ENCODE measurements around the gene SH3BP5. TPM values are rescaled to one million over a fixed set of nuclear protein-coding genes. Genes with fewer than 3 reads are reported as not detected.

Gene SH3BP5
- total RNA-seq, 2 donors from 2014 or later = 13.7 to 21.8 TPM

DNA sequence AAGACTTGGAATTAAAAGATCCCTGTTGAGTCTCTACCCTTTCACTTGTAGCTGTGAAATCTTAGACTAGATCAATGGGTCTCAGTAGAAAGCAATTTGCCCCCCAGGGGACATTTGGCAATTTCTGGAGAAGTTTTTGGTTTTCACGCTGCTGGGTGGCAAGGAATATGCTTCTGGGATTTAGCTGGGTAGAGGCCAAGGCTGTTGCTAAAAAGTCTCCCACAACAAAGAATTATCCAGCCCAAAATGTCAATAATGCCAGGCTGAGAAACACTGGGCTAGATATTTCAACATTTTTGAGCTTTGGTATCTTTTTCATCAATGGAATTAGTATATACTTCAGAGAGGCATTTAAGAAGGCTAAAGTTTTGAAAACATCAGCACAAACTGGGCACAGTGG lies 117.6 kb downstream of the SH3BP5 start:
- Histone ChIP-seq H3K4me1 (no peaks in the 10 kb centered on the region), H3K27ac (no peak overlapping the region), H3K36me3 (replicated peaks in 1 of 2; ENCODE audit: insufficient read depth in 1 of 2, low read depth in 2 of 2) (peaks cover 5 to 12% of the 10 kb centered on the region in 2 donors), H3K9me3 (no peaks in the 10 kb centered on the region), H3K4me3 (no peak overlapping the region), H3K27me3 (no peaks in the 10 kb centered on the region)
- WGBS, 2 donors = 94 to 95% methylated on average over 1 of the region's 1 CpG
- no peak for TF ChIP-seq POLR2A (IDR thresholded peaks at IDR 0.05)
- TF ChIP-seq, protein P1, sequence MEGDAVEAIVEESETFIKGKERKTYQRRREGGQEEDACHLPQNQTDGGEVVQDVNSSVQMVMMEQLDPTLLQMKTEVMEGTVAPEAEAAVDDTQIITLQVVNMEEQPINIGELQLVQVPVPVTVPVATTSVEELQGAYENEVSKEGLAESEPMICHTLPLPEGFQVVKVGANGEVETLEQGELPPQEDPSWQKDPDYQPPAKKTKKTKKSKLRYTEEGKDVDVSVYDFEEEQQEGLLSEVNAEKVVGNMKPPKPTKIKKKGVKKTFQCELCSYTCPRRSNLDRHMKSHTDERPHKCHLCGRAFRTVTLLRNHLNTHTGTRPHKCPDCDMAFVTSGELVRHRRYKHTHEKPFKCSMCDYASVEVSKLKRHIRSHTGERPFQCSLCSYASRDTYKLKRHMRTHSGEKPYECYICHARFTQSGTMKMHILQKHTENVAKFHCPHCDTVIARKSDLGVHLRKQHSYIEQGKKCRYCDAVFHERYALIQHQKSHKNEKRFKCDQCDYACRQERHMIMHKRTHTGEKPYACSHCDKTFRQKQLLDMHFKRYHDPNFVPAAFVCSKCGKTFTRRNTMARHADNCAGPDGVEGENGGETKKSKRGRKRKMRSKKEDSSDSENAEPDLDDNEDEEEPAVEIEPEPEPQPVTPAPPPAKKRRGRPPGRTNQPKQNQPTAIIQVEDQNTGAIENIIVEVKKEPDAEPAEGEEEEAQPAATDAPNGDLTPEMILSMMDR (IDR thresholded peaks at IDR 0.05) = no peak
- intact Hi-C loops (cut with DNase I) = no loop called here
- DNase-seq = no peak
- ATAC-seq = no peak

DNA sequence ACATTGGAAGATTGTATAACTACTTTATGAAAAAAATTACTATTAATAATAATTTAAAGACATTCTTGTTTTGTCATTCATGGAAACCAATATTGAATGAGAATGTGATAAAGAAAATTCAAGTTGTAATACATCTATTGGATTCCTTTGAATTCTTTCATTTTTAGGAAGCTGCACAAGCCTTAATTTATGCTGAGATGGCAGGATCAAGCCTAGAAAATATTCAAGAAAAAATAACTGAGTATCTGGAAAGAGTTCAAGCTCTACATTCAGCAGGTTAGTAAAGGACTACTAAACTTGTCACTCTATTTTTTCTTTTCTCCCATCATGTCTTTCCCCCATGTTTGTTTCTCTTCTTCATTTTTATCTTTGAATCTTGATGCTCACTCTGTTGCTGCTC lies 120.4 kb downstream of the SH3BP5 start:
- TF ChIP-seq, protein P1 (IDR thresholded peaks at IDR 0.05) = no peak
- no peak for TF ChIP-seq POLR2A (IDR thresholded peaks at IDR 0.05)
- Histone ChIP-seq H3K4me1 (peaks cover 21% of the 10 kb centered on the region), H3K36me3 (replicated peaks in 1 of 2; ENCODE audit: insufficient read depth in 1 of 2, low read depth in 2 of 2) (peaks cover 0 to 3% of the 10 kb centered on the region in 2 donors), H3K4me3 (no peak overlapping the region), H3K27ac (no peak overlapping the region), H3K9me3 (no peaks in the 10 kb centered on the region), H3K27me3 (no peaks in the 10 kb centered on the region)
- ATAC-seq (no peak), DNase-seq (no peak)
- intact Hi-C loops (cut with DNase I) = no loop called here

DNA sequence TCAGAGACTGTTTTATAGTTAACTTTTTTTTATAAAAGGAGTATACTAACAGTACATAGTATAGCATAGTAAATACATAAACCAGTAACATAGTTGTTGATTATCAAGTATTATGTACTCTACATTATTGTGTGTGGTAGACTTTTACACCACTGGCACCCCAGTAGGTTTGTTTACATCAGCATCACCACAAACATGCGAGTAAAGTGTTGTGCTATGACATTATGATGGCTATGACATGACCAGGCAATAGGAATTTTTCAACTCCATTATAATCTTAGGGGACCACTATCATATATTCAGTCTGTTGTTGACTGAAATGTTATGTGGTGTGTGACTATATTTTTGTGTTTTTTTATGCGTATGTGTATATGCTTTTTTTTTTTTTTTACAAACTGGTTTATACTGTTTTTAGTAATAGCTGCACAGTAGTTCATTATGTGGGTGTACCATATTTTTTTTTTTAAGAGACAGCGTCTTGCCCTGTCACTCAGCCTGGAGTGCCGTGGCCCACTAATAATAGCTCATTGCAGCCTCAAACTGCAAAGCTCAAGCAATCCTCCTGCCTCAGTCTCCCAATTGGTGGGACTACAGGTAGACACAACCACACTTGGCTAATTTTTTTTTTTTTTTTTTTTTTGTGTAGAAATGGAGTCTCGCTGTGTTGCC lies 124.4 kb downstream of the SH3BP5 start:
- intact Hi-C loops (cut with DNase I) = no loop called here
- no peaks in the 10 kb centered on the region for H3K27me3 ChIP-seq

DNA sequence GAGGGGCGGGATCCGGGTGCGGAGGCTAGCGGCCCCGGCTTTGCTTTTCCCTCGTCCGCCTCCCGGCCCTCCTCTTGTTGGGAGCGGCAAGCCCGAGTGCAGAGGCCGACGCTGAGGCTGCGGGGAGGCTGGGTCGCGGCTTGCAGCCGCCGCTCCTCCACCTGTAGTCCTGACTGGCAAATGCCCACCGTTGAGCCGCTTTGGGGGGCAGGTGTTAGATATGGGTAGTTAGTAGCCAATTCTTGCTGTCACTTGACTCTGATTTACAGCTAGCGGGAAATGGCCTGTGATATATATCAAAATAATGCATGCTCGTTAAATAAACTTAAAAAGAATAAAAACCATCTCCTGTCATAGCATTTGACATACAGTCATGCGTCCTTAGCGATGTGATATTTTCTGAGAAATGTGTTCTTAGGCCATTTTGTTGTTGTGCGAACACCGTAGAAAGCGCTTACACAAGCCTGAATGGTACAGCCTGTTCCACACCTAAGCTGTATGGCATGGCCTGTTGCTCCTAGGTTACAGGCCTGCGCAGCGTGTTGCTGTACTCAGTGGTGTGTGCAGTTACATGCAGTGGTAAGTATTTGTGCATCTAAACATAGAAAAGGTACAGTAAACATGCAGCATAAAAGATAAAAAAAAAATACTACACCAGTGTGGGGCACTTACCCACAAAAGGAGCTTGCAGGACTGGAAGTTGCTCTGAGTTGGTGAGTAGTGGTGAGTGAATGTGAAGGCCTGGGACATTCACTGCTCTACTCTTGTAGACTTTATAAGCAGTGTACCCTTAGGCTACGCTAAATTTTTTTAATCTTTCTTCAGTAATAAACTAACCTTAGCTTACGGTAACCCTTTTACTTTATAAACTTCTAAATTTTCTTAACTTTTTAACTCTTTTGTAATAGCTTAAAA lies 125.5 kb downstream of the SH3BP5 start:
- Histone ChIP-seq H3K27ac (peak overlapping the region; percentile 89 to 99 (median 95)), H3K4me1 (peaks cover 26% of the 10 kb centered on the region)
- peak in 1 of 3 donors; percentile 10 for TF ChIP-seq POLR2A (IDR thresholded peaks at IDR 0.05)
- TF ChIP-seq, protein P1 (IDR thresholded peaks at IDR 0.05) = no peak

More for the DNA sequence above, 124.4 kb downstream of the SH3BP5 start:
- Histone ChIP-seq H3K4me1 (peaks cover 26% of the 10 kb centered on the region), H3K4me3 (no peak overlapping the region), H3K36me3 (replicated peaks in 1 of 2; ENCODE audit: insufficient read depth in 1 of 2, low read depth in 2 of 2) (peaks cover 0 to 2% of the 10 kb centered on the region in 2 donors), H3K27ac (peak overlapping the region in 3 of 4 donors; percentile 12 to 99 (median 89)), H3K9me3 (no peaks in the 10 kb centered on the region)
- 50 to 55% methylated on average over 5 of the region's 5 CpGs for WGBS, 2 donors
- no peak for ATAC-seq
- no peak for DNase-seq
- TF ChIP-seq, protein P1 (IDR thresholded peaks at IDR 0.05) = no peak
- no peak for TF ChIP-seq POLR2A (IDR thresholded peaks at IDR 0.05)

More for the DNA sequence above, 125.5 kb downstream of the SH3BP5 start:
- WGBS, 2 donors = 1 to 3% methylated on average over 22 to 29 of the region's 30 CpGs
- Histone ChIP-seq H3K36me3 (replicated peaks in 1 of 2; ENCODE audit: insufficient read depth in 1 of 2, low read depth in 2 of 2) (peaks cover 0 to 2% of the 10 kb centered on the region in 2 donors), H3K9me3 (no peaks in the 10 kb centered on the region), H3K27me3 (no peaks in the 10 kb centered on the region), H3K4me3 (peak overlapping the region; percentile 74 to 82)
- DNase-seq (peak; percentile 53 to 72 (median 68)), ATAC-seq (peak; percentile 60)
- intact Hi-C loops (cut with DNase I) = no loop called here
